A549 treated with GW870086 at 1 μM for 4 hours (cell line): ENCODE results near the gene TLR6. TPM values are rescaled to one million over a fixed set of nuclear protein-coding genes. Genes with fewer than 3 reads are reported as not detected.

Experiments used
- total RNA-seq: library from RNA; stranded (reverse); fragments of 200-300 nt; extraction: Qiagen RNA extraction; gene quantifications from 5 replicates; pipeline ENCODE4 v1.2.3, GENCODE V29; 2022; ENCODE audit warnings: low read depth

TLR6 gene
- total RNA-seq: 1.8 to 3.3 TPM (median 2.7 TPM) in 5 replicates

GRCh38 chr4:38856524-38857337, at the start of gene TLR6:
TSS of gene TLR6 (minus strand) at chr4:38856817. CDS start at chr4:38829473, 27,344 bp downstream.

GRCh38 chr4:38867478-38868058, 11.0 kb upstream of the TLR6 start, which contains the start of gene FAM114A1:
TSS of gene FAM114A1 (plus strand) at chr4:38867806. CDS start at chr4:38878079, 10,273 bp downstream.

DNA sequence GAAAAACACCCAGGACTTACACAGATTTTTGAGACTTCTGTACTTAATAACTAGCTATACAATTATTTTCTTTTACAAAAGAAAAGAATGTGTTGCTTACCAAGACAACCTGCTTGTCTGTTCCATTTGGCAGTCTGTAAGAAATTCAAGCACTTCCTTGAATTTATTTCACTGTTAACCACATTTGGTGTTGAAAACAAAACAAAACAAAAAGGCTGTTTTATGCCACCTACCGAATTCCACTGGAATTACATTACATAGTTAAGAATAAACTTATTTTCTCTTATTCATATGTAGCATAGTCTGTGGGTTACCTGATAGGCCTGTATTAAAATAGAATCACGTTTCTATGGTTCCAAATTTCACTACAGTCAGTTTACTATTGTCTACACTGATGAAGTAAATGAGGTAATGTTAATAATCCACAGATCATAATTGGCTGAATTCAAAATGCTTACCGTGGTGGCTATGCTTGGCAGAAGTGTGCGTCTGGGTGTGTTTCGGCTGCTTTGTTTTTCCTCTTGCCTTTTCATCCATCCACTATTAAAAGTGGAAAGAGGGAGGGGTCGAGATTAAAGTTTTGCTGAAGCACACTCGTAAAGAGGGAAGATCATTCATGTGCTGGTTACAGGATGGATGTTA, 51.8 kb downstream of the TLR6 start, which contains the start of gene TLR1:
TSS of gene TLR1 (minus strand) at position 138 of the 642 bp plus-strand sequence. CDS start 5,960 bp downstream, outside the sequence.

GRCh38 chr4:38782452-38783108, 74.0 kb downstream of the TLR6 start, which contains the start of gene TLR10:
TSS of gene TLR10 (minus strand) at chr4:38782990. CDS start at chr4:38775590, 7,400 bp downstream.

Other genes starting within 250 kb of the TLR6 start
- gene KLF3, start 192.6 kb downstream of the TLR6 start, total RNA-seq: 11.1 to 15.8 TPM (median 13.6 TPM) in 5 replicates
- gene TLR10, start 73.8 kb downstream of the TLR6 start, total RNA-seq: 0.03 TPM in 1 of 5 replicates, not detected in the others
- 0.19 to 0.37 TPM (median 0.30 TPM) in 4 of 5 replicates, not detected in the other for gene TLR1, start 52.0 kb downstream of the TLR6 start, total RNA-seq
- gene FAM114A1, start 11.0 kb upstream of the TLR6 start, total RNA-seq: 22.8 to 41.4 TPM (median 36.8 TPM) in 5 replicates
- 20.6 to 25.8 TPM (median 22.9 TPM) in 5 replicates for gene TMEM156, start 175.6 kb upstream of the TLR6 start, total RNA-seq
- gene KLHL5, start 205.4 kb upstream of the TLR6 start, total RNA-seq: 44.5 to 64.0 TPM (median 57.5 TPM) in 5 replicates